Activated effector memory CD4-positive, alpha-beta T cell treated with anti-CD3 and anti-CD28 coated beads, Interleukin-2, amount 50 U/mL, for 16 hours (primary cell): Measurements from ENCODE around the gene KCTD20.

Experiments used
- DNase-seq: peaks from one replicate; pipeline ENCODE4 v3.0.0-alpha.2; 2020

KCTD20 gene

GRCh38 chr6:36499918-36500317 is 57.1 kb downstream of the KCTD20 start:
- no peak for DNase-seq

- DNase-seq, result no peak
Measured at GRCh38 chr6:36501686-36502085, 58.9 kb downstream of the KCTD20 start.

DNA sequence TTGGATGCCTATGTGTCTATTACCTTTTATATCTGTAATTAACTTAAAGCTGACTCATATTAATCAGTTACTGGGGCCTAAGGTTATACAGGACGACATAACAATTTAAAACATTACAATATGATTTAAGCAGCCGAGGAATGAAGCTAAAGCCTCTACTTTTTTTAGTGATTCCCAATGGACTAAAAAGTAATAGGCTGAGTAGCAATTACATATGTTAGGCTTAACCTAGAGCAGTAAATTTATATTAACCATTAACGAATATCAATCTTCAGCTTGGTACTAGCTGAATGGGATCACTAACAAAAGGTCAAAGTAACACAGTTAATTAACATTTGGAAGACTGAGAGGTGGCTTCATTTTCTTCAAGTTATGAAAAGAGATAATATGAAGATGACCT is 61.4 kb downstream of the KCTD20 start:
- no peak for DNase-seq

DNA sequence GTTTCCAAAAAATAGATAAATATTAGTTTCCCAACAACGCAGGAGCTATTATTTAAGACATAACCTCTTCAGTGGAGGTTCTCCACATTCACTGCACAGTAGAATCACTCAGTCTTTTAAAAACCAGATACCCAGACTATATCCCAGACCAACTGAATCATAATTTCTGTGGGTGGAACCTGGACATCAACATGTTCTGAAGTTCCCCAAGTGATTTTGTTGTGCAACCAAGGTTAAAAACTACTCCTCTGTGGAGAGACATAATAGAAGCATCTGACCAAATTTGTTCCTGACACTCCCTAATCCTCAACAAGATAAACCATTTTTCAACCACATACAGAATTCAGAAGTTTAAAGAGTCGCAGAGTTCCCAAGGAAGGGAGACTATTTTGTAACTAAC is 62.2 kb downstream of the KCTD20 start:
- no peak for DNase-seq

- DNase-seq, result no peak
Measured at GRCh38 chr6:36505744-36506534, 63.1 kb downstream of the KCTD20 start.

GRCh38 chr6:36506611-36507010 is 63.8 kb downstream of the KCTD20 start:
- DNase-seq, result no peak

DNA sequence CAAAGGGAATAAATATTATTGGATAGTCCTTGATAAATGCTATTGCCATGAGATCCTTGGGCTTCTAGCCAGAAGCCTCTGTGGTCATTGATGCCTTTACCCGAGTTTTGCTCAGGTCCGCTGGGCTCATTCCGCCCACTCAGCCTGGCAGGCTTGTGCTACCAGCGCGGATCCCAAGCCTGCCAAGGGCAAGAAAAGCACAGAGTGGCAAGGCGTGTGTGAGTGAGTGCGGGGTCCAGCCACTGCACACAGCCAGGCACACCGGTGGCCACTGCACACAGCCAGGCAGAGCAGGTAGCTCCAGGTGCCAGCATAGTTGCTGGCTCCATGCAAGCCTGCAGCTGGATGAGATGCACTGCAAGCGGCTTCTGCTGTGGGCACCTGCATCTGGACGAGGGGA is 65.7 kb downstream of the KCTD20 start:
- no peak for DNase-seq

GRCh38 chr6:36510365-36510764 is 67.6 kb downstream of the KCTD20 start:
- no peak for DNase-seq

DNA sequence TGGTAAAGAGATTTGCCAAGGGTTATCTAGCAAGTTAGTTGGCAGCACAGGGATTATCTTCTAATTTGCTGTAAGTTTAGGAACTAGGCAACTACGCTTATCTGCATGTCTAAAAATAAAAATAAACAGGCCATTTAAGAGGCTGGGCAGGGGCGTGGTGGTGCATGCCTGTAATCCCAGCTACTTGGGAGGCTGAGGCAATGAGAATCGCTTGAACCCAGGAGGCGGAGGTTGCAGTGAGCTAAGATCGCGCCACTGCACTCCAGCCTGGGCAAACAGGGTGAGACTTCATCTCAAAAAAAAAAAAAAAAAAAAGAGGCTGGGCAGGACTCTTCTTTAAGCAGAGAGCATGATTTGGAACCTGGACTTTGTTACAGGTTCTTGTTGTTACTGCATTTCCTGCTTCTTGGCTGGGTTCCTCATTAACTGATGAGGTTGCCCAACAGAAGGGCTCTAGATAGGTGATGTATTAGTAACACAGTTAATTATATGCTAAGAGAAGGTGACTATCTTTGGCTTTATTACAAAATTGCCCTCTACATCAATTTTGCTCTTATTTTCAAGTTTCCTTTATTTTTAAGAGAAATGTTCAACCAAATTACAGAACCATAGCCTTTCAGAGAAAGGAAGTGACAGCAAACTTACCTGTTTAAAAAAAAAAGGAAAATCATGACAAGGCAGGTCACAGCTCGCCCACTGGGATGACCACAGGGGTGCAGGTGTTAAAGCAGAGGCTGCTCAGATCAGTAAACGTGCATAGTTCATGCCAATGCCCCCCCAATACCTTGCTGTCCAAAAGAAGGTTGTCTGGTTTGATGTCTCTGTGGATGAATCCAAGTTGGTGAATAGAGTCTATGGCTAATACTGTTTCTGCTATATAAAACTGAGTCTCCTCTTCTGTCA is 72.0 kb downstream of the KCTD20 start:
- no peak for DNase-seq

- DNase-seq, result no peak
Measured at GRCh38 chr6:36515844-36516243, 73.0 kb downstream of the KCTD20 start.

DNA sequence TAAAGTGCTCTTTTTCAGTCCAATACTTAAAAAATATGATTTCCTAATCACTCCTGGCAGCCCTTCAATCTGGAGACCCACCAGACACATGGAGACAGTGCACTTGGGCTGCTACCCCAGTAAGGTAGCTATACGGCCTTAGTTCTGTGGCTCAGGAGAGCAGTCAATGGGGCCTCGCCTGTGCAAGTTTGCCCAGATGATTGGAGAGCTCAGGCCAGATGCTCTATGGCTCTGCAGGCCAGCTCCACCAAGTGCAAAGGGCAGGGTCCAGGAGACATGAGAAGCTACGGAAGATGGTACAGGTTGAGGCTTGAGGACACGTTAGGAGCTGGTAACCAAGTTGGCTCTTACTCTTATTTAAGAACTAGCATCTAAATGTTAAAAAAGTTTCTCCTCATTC is 73.8 kb downstream of the KCTD20 start:
- no peak for DNase-seq

DNA sequence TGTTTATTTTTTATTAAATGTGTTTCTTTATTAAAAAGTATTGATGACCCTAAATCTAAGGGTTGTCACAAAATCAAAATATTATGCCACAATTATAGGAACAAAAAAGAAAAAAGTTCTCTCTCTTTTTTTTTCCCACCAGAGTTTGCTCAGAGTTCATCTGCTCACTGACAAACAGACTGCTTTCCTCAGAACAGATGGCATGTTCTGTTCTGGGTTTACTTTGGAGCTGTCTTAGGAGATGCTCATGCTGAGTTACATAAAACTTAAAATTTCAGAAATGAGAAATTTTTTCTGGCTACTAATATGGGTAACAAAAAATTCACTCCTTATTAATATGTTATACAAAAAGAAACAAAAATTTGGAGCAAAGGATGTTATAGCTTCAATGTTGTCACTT is 74.2 kb downstream of the KCTD20 start:
- DNase-seq, result no peak

- DNase-seq, result no peak
Measured at GRCh38 chr6:36517408-36517807, 74.6 kb downstream of the KCTD20 start.

DNA sequence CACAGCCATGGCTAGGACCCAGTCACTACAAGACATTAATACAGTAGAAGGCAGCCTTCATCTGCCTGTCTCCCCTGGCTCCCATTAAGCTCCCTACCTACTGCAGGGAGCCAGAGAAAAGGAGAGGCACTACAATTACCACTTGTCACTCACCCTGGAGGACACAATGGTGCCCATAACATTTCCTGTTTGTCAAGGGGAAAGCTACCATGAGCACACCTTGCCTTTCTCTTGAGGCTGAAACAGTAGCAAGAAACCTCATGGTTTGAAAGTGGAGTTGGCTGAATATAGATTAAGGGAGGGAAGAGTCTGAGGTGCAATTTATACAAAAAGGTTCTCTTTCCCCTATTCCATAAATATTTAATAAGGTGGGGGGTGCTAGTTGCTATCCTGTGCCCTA is 76.6 kb downstream of the KCTD20 start:
- no peak for DNase-seq

DNA sequence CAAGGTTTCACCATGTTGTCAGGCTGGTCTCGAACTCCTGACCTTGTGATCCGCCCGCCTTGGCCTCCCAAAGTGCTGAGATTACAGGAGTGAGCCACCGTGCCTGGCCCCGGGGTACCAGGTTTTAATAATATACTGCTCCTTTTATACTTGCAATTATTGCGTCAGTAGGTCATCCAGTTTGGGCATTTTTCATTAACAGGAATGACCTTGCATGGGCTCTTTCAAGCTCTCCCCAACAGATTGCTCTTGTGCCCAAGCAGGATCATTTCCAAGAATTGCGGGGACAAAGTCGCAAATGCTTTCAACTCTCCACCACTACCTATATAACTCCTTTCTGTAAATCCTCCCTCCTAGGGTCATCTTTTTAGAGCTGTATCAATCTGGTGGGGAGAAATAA is 80.7 kb downstream of the KCTD20 start:
- DNase-seq, result no peak

- no peak for DNase-seq
Measured at GRCh38 chr6:36523936-36524499, 81.2 kb downstream of the KCTD20 start.

- no peak for DNase-seq
Measured at GRCh38 chr6:36524871-36525270, 82.1 kb downstream of the KCTD20 start.

- DNase-seq, result no peak
Measured at GRCh38 chr6:36525346-36525745, 82.5 kb downstream of the KCTD20 start.

GRCh38 chr6:36526066-36526465 is 83.3 kb downstream of the KCTD20 start:
- DNase-seq, result no peak

DNA sequence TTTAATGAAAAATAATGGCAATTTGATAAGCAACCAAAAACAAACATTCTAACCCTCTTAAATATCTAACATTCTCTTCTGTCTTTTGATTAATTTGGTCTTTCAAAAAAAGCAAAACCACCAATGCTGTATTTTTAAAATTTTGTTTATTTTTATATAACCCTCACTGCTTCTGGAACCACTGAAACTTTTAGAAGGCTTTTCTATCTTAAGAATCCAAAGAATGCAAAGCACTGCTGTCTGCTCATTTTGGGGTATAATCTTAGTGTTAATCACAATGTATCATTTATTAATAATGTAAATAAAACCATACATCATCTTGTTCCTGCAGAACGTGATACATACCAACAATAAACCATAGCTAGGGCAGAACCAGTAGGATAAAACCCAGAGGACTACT is 90.5 kb downstream of the KCTD20 start:
- DNase-seq, result no peak

DNA sequence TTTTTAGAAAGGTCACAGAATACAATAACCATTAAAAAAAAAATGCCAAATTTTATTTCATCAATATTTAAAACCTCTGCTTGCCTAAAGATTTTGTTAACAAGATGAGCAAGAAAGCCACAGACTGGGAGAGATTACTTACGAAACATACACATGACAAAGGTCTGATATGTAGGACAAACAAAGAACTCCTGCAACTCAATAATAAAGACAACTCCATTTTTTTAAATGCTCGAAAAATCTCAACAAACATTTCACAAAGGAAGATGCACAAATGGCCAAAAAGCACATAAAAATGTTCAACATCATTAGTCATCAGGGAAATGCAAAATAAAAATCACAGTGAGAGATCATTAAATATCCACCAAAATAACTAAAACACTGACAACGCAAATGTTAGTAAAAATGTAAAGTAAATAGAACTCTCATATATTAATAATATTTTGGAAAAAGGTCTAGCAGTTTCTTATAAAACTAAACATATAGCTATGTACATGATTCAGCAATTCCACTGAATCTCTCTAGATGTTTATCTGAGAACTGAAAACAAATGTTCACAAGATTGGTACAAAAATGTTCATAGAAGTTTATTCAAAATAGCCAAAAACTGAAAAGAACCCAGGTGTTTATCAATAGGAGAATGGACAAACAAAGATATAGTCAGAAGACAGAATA is 94.2 kb downstream of the KCTD20 start:
- no peak for DNase-seq

GRCh38 chr6:36539814-36540568 is 97.2 kb downstream of the KCTD20 start:
- DNase-seq, result no peak
